ENCODE measurements around the gene EBP. TPM values are rescaled to one million over a fixed set of nuclear protein-coding genes. Genes with fewer than 3 reads are reported as not detected.

The EBP gene
- total and polyA plus RNA-seq, 9 of the 15 experiments (the other 6 are each of a cell fraction or from before 2014, with no cell fraction given): 228 to 987 (median 274) TPM

DNA sequence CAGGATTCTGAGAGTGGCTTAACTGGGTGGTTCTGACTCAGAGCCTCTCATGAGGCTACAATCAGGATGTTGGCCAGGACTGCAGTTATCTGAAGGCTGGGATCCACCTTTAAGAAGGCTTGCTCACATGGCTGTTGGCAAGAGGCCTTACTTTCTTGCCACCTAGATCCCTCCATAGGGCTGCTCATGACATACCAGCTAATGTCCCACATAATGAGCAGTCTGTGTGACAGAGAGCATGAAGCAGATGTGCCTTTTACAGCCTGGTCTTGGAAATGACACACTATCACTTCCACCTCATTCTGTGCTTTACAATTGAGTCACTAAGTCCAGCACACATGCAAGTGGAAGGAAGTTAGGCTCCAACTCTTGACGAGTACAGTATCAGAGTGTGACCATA lies 48.4 kb downstream of the EBP start (continued):
- TF ChIP-seq, protein P1, sequence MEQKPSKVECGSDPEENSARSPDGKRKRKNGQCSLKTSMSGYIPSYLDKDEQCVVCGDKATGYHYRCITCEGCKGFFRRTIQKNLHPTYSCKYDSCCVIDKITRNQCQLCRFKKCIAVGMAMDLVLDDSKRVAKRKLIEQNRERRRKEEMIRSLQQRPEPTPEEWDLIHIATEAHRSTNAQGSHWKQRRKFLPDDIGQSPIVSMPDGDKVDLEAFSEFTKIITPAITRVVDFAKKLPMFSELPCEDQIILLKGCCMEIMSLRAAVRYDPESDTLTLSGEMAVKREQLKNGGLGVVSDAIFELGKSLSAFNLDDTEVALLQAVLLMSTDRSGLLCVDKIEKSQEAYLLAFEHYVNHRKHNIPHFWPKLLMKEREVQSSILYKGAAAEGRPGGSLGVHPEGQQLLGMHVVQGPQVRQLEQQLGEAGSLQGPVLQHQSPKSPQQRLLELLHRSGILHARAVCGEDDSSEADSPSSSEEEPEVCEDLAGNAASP (IDR thresholded peaks at IDR 0.05): no peak
- TF ChIP-seq SOX6 (IDR thresholded peaks at IDR 0.05) (no peak), ZNF644 (tag; IDR thresholded peaks at IDR 0.05; ENCODE audit: low read depth) (no peak), TSC22D4 (tag; IDR thresholded peaks at IDR 0.05) (no peak), KLF13 (tag; IDR thresholded peaks at IDR 0.05; ENCODE audit: borderline replicate concordance, low read depth) (no peak), ZBED1 (IDR thresholded peaks at IDR 0.05) (no peak), ZC3H4 (CRISPR knock-in tag; IDR thresholded peaks at IDR 0.05; ENCODE audit: borderline replicate concordance) (no peak), SREBF1 (IDR thresholded peaks at IDR 0.05; ENCODE audit: borderline replicate concordance, low read depth, low read length) (no peak), SAFB (IDR thresholded peaks at IDR 0.05; ENCODE audit: borderline replicate concordance, low read depth, low read length) (no peak)
- TF ChIP-seq, protein P2, sequence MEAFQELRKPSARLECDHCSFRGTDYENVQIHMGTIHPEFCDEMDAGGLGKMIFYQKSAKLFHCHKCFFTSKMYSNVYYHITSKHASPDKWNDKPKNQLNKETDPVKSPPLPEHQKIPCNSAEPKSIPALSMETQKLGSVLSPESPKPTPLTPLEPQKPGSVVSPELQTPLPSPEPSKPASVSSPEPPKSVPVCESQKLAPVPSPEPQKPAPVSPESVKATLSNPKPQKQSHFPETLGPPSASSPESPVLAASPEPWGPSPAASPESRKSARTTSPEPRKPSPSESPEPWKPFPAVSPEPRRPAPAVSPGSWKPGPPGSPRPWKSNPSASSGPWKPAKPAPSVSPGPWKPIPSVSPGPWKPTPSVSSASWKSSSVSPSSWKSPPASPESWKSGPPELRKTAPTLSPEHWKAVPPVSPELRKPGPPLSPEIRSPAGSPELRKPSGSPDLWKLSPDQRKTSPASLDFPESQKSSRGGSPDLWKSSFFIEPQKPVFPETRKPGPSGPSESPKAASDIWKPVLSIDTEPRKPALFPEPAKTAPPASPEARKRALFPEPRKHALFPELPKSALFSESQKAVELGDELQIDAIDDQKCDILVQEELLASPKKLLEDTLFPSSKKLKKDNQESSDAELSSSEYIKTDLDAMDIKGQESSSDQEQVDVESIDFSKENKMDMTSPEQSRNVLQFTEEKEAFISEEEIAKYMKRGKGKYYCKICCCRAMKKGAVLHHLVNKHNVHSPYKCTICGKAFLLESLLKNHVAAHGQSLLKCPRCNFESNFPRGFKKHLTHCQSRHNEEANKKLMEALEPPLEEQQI (IDR thresholded peaks at IDR 0.05): no peak
